Measurements from ENCODE around the gene RETREG3.
A peak's percentile ranks its signal among the peaks of the same experiment; 100 is the strongest.

The RETREG3 gene

DNA sequence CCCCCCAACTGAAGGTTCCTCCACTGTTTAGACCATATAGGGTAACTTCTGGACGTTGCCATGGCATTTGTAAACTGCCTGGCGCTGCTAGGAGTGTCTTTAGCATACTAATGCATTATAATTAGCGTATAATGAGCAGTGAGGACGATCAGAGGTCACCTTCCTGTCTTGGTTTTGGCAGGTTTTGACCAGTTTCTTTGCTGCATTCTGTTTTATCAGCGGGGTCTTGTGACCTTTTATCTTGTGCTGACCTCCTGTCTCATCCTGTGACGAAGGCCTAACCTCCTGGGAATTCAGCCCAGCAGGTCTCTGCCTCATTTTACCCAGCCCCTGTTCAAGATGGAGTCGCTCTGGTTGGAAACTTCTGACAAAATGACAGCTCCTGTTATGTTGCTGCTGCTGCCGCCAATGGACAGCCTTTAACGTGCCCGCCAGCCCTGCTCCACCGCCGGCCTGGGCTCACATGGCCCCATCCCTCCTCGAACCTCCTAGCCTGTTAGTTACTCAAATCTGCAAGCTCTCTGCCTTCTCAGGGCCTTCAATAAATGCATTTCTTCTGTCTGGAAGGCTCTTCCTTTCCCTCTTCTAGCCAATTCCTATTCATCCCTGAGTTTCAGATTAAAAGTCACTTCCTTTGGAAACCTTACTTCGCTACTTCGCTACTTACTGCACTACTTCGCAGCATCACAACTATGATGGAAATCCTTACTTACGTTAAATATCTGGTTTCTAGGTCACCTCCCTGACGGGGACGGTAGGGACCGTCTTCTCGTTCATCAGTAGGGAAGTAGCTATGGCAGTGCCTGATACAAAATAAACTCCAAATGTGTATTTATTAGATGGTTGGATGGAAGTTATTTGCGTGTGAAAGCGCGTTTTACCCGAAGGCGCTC, 73.8 kb downstream of the RETREG3 start:
- DNase-seq (ENCODE audit: low spot score) = no peak
- FAIRE-seq = no peak

GRCh38 chr17:42531455-42532354, 77.5 kb downstream of the RETREG3 start:
- FAIRE-seq = no peak
- peak; percentile 66 for DNase-seq (ENCODE audit: low spot score)

GRCh38 chr17:42530952-42531454, 78.2 kb downstream of the RETREG3 start:
- FAIRE-seq (no peak), DNase-seq (ENCODE audit: low spot score) (no peak)
